Ovary (tissue), 3 donors: ENCODE data around the gene AADACL4.

Source experiments
- CTCF ChIP-seq, 3 donors: fragments of 450-650 bp in 2 of 3; fragments of 200-600 bp in 1 of 3; IDR thresholded peaks; one replicate each; pipeline versions ENCODE4 v1.5.1 to v1.8.0; 2016 to 2022; ENCODE audit warnings: antibody characterized with exemption in 3 of 3, mild to moderate bottlenecking in 1 of 3
- EP300 ChIP-seq: sonication (generic); formaldehyde crosslinking; IDR thresholded peaks from one replicate; pipeline ENCODE4 v1.6.1; 2017; ENCODE audit warnings: antibody characterized with exemption
- POLR2A ChIP-seq: fragments of 450-650 bp; IDR thresholded peaks from one replicate; pipeline ENCODE4 v1.6.1; 2017; ENCODE audit warnings: antibody characterized with exemption, mild to moderate bottlenecking, moderate library complexity
- donor health status: DM: no; HTN: no; CAD: no.

- no peak for TF ChIP-seq POLR2A
- TF ChIP-seq CTCF (IDR thresholded peaks at IDR 0.05): no peak
- TF ChIP-seq EP300: no peak
Measured at GRCh38 chr1:12610941-12611340, 32.9 kb upstream of the AADACL4 start.
